ENCODE results near the gene HGFAC. TPM values are rescaled to one million over a fixed set of nuclear protein-coding genes. Genes with fewer than 3 reads are reported as not detected.

Gene HGFAC
- total RNA-seq, 1 experiment from 2014 or later = 1.3 TPM

GRCh38 chr4:3494462-3494871 lies 52.7 kb downstream of the HGFAC start:
- no peaks in the 10 kb centered on the region for H3K9me2 ChIP-seq (ENCODE audit: insufficient read depth)
- no peak overlapping the region for H3K27ac ChIP-seq
- H3K79me2 ChIP-seq (ENCODE audit: low read depth) = no peaks in the 10 kb centered on the region
- H3F3A ChIP-seq (ENCODE audit: insufficient read depth, low read depth) = no peaks in the 10 kb centered on the region
- no peaks in the 10 kb centered on the region for H3K36me3 ChIP-seq (ENCODE audit: low read depth)
- no peaks in the 10 kb centered on the region for H3K27me3 ChIP-seq (ENCODE audit: insufficient read depth, low read depth)
- ChIA-PET POLR2A (ENCODE audit: unreplicated experiment) (interaction anchor here (0.5 kb wide), 1 partner anchor 396 kb away, joined by 3 read pairs; no protein-coding TSS in a partner anchor), CTCF (no interaction called here)
- no peak for DNase-seq
- H3K4me1 ChIP-seq (replicated peaks; ENCODE audit: insufficient read depth) = no peaks in the 10 kb centered on the region
- no peak overlapping the region for H2AFZ ChIP-seq
- no peaks in the 10 kb centered on the region for H4K20me1 ChIP-seq (ENCODE audit: insufficient read depth)
- no peak overlapping the region for H3K4me3 ChIP-seq
- no peak for TF ChIP-seq EZH2 (IDR thresholded peaks at IDR 0.05; ENCODE audit: low read depth)
- TF ChIP-seq CTCF (conservative IDR thresholded peaks at IDR 0.05) = no peak
- no TSS peak for BruUV-seq (replicated peaks)
- H3K9me3 ChIP-seq (ENCODE audit: insufficient read depth, low read depth) = no peaks in the 10 kb centered on the region
- no peak overlapping the region for H3K4me2 ChIP-seq
- intact Hi-C loops (cut with micrococcal nuclease; ENCODE audit: unreplicated experiment) = no loop called here

GRCh38 chr4:3495204-3495975 lies 53.6 kb downstream of the HGFAC start:
- Histone ChIP-seq H4K20me1 (ENCODE audit: insufficient read depth) (no peaks in the 10 kb centered on the region), H3K9me3 (ENCODE audit: insufficient read depth, low read depth) (no peaks in the 10 kb centered on the region), H3K4me1 (replicated peaks; ENCODE audit: insufficient read depth) (no peaks in the 10 kb centered on the region), H3K27ac (no peak overlapping the region), H2AFZ (no peak overlapping the region), H3K4me2 (no peak overlapping the region), H3K79me2 (ENCODE audit: low read depth) (no peaks in the 10 kb centered on the region), H3K36me3 (ENCODE audit: low read depth) (no peaks in the 10 kb centered on the region), H3K27me3 (ENCODE audit: insufficient read depth, low read depth) (no peaks in the 10 kb centered on the region), H3K4me3 (no peak overlapping the region), H3K9me2 (ENCODE audit: insufficient read depth) (no peaks in the 10 kb centered on the region), H3F3A (ENCODE audit: insufficient read depth, low read depth) (no peaks in the 10 kb centered on the region)
- DNase-seq = no peak
- no TSS peak for BruUV-seq (replicated peaks)
- no peak for TF ChIP-seq EZH2 (IDR thresholded peaks at IDR 0.05; ENCODE audit: low read depth)
- TF ChIP-seq CTCF (conservative IDR thresholded peaks at IDR 0.05) = no peak
- POLR2A ChIA-PET (ENCODE audit: unreplicated experiment) = no interaction called here
- intact Hi-C loops (cut with micrococcal nuclease; ENCODE audit: unreplicated experiment) = no loop called here
- CTCF ChIA-PET = no interaction called here

- Histone ChIP-seq H3K27ac (no peak overlapping the region), H3F3A (ENCODE audit: insufficient read depth, low read depth) (no peaks in the 10 kb centered on the region), H3K79me2 (ENCODE audit: low read depth) (no peaks in the 10 kb centered on the region), H2AFZ (no peak overlapping the region), H3K27me3 (ENCODE audit: insufficient read depth, low read depth) (no peaks in the 10 kb centered on the region), H3K36me3 (ENCODE audit: low read depth) (no peaks in the 10 kb centered on the region), H3K4me2 (no peak overlapping the region), H3K9me3 (ENCODE audit: insufficient read depth, low read depth) (no peaks in the 10 kb centered on the region), H4K20me1 (ENCODE audit: insufficient read depth) (no peaks in the 10 kb centered on the region), H3K4me1 (replicated peaks; ENCODE audit: insufficient read depth) (no peaks in the 10 kb centered on the region), H3K9me2 (ENCODE audit: insufficient read depth) (no peaks in the 10 kb centered on the region), H3K4me3 (no peak overlapping the region)
- BruUV-seq (replicated peaks) = no TSS peak
- no peak for DNase-seq
- CTCF ChIA-PET = no interaction called here
- no peak for TF ChIP-seq CTCF (conservative IDR thresholded peaks at IDR 0.05)
- no peak for TF ChIP-seq EZH2 (IDR thresholded peaks at IDR 0.05; ENCODE audit: low read depth)
- POLR2A ChIA-PET (ENCODE audit: unreplicated experiment) = no interaction called here
- intact Hi-C loops (cut with micrococcal nuclease; ENCODE audit: unreplicated experiment) = no loop called here
Measured at GRCh38 chr4:3496021-3496420, 54.3 kb downstream of the HGFAC start.

All from PC-9 (cell line).